Activated CD4-positive, CD25-positive, alpha-beta regulatory T cell (primary cell): Measurements from ENCODE around the gene GALP.
"Not testable (repeated sequence)": the region's sequence is repeated elsewhere in the genome, so short reads cannot be mapped to it uniquely, and the experiment has no call there.

Source experiments
- DNase-seq, 4 experiments: peaks; one replicate each; lab custom pipeline; 2025; lab: John Stamatoyannopoulos, UW

The GALP gene

DNA sequence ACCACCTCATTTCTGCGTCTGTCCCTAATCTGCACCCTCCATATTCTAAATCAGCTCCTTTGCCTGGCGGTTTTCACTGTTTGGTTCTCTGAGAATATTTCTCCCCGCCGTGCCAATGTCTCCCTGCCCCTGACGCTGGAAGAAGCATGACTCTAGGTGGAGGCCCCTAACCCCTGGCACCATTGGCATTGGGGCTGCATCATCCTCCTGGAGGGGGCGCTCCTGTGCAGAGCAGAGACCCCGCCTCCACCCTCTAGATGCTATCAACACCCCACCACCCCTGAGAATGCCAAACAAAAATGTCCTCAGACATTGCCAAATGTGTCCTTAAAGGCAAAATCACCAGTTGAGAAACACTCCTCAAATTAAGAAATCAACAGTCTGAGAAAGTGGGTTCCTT lies 15.3 kb downstream of the GALP start:
- no peak for DNase-seq

DNA sequence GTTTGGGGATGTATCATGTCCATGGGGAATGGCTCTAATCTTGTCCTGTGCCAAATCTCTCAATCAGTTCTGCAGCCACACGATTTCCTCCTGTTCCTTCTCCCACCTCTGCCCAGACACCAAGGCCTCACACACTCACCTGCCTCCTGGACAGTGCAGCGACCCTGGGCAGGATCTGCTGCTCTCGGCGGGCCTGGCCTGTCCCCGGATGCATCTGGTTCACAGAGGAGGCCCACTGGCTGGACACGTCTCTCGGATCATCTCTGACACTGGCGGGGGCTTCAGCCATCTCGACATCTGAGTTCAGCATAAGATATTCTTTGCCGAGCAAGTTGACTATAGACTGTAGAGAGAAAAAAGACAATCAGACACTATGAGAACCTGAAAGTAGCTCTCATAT lies 15.9 kb downstream of the GALP start:
- no peak for DNase-seq

DNA sequence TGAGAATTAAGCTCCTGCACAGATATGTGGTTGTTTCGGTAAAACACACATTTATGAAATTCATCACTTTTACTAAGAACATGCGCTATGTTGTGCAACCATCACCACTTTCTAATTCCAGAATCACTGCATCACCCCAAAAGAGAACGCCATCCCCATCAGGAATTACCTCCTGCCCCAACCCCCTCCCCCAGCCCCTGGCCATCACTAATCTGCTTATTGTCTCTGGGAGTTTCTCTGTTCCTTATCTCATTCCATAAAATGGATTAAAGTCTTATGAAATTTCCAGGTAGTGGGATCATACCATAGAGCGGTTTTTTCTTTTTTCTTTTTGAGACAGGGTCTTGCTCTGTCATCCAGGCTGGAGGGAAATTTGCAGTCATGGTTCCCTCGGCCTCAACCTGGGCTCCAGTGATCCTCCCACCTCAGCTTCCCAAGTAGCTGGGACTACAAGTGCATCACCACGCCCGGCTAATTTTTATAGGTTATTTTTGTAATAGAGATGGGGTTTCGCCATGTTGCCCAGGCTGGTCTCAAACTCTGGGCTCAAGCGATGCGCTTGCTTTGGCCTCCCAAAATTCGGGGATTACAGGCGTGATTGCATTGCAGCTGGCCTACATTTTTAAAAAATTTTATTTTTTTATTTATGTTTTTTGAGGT lies 18.3 kb downstream of the GALP start:
- no peak for DNase-seq

DNA sequence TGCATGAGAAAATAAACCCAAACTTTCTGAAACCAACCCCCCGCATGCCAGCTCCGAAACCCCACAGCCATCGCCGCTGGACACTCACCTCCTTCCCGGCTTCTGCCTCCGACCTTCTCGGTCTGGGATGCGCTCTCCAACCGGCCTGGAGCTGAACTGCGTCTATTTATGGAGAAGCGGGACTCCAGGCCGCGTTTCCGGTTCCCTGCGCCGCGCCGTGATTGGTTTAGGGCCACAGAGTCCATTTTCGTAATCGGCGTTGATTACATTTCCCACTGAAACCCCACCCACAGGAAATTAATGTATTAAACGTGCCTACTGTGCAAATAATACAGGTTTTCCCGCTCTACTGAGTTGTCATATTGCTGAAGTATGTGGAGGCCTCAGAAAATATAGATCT lies 21.8 kb downstream of the GALP start, which contains the start of gene ZSCAN5B:
ZSCAN5B (minus strand) TSS at position 138 of the 400 bp plus-strand sequence. CDS start 4,731 bp downstream, outside the sequence.
- not testable (repeated sequence) for DNase-seq

DNA sequence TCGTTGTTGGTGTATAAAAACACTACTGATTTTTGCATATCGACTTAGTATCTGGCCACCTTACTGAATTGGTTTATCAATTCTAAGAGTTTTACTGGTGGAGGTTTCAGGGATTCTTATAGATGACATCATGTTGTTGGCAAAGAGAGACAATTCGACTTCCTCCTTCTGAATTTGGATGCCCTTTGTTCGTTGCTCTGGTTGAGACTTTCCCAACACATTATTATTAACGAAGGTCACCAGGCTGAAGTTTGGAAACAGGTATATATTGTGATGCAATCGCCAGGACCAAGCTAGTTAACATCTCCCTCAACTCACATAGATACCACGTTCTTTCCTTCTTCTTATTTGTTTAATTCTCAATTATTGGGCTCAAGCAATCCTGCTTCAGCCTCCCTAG lies 23.9 kb downstream of the GALP start:
- no peak for DNase-seq

DNA sequence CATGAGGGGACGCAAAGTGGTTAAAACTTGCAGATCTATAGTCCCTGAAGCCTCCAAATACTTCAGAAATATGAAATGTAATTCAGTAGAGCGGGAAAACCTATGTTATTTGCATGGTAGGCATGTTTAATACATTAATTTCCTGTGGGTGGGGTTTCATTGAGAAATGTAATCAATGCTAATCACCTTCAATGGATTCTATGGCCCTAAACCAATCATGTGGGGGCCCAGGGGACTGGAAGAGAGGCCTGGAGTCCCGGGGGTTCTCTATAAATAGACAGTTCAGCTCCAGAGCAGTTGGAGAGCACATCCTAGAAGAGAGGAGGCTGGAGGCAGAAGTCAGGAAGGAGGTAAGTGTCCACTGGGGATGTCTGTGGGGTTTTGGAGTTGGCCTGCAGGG lies 26.2 kb downstream of the GALP start, which contains the start of gene ZSCAN5C:
ZSCAN5C (plus strand) TSS at position 301 of the 400 bp plus-strand sequence. CDS start 3,641 bp downstream, outside the sequence.
- DNase-seq: no peak

DNA sequence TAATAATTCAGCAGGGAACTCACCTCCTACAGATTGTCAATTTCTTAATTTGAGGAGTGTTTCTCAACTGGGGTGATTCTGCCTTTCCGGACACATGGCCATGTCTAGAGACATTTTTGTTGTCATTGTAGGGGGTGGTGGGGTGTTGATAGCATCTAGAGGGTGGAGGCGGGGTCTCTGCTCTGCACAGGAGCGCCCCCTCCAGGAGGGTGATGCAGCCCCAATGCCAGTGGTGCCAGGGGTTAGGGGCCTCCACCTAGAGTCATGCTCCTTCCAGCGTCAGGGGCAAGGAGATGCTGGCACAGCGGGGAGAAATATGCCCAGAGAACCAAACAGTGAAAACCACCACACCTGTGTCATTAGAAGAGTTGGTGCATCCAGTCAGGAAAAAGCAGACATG lies 31.8 kb downstream of the GALP start:
- DNase-seq: not testable (repeated sequence)

DNA sequence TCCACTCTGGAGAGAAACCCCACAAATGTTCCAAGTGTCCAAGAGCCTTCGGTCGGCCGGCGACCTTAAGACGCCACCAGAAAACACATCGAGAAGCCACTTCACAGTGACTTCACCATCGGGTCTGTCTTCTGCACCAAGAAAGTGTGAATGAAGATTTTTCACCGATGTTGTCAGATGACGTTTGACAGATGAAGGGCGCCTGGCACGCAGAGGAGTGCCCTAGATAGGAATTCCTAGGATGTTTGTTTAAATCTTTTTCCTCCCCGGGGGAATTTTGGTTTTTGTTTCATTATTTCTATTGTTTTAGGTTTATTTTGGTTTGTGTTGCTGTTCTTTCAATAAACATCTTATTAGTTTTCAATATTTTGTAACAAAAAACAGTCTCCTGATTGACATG lies 33.3 kb downstream of the GALP start:
- DNase-seq: no peak

DNA sequence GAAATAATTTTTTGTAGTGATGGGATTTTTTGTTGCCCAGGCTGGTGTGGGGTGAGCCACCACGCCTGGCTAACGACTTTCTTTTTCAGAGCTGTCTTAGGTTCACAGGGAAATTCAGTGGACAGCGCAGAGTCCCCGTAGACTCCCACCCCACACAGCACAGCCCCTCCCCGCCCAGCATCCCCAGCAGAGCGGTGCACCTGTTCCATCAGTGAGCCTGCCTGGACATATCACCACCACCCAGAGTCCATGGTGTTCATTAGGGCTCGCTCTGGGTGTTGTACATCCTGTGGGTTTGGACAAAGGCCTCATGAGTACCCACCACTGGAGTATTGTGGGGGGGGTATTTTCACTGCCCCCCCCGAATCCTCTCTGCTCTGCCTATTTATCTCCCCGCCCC lies 34.2 kb downstream of the GALP start:
- DNase-seq: not testable (repeated sequence)

DNA sequence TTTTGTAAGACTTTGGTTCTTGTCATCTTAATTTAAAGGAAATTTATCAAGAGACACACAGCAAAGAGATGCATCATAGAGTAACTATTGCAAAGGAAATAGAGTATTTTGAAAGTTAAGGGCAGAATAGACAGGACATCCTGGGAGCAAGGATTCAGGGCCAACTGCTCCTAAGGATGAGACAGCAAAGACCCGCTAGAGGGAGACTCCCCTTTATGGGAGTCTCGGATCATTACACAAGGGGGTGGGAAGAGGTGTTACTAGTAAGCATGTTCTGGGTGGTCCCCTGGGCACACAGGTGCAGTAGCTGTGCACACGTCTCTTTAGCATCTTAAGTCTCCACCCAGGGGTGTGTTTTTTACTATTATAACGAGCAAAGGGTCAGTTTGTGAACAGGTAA lies 35.9 kb downstream of the GALP start:
- no peak for DNase-seq

DNA sequence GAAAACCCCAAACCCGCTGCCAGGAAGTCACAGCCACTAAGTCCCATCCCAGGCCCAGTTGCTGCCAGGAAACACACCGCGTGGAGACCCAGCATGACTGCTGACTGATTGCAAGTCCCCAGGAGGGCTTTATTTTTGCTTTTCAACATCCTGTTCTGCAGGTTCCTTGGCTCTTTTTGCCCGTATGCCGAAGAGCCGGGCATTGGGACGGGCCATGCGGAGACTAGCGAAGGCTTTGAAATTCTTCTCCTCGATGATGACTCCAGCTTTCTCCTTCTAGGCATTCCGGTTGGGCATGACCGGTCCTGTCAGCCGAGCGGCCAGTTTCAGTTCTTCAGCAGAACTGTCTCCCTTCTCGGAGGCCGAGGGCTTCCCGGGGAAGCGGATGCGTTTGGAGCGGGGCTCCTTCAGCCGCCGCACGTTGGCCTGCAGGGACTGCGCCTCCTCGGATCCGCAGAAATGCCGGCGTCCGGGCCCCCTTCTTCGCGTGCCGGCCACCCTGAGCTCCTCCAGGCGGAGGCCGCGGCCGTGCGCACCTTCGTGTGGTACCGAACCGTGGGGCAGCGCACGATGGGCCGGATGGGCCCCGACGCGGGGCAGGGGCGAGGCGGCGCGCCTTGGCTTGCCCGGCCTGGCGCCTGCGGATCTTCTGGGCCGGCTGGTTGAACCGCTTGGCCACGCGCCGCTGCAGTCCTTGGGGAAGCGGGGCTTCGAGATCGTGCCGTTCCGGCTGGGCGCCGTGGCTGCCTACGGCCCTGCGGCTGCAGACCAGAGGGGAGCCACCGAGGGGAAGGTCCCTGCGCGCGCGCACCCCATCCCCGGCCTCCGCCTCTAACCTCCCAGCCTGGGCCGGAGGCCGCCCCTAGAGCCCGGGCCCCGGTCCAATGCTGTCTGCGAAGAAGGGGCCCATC lies 41.5 kb downstream of the GALP start:
- DNase-seq: no peak

DNA sequence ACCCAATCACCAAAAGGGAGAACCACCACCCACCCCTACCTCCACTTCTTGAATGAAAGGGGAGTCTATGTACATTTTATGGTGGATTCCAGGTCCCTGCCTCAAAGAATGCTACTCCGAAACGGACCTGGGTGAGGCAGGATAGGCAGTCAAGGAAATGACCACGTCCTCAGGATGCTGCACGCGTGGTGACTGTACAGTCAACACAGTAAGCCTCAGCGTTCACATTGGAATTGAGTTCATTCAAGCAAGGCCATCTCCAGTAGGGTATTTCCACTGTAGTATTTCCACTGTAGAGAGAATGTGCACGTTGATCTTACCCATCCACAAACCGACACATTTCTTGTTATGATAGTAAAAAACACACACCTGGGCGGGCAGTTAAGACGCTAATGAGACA lies 43.2 kb downstream of the GALP start:
- no peak for DNase-seq

DNA sequence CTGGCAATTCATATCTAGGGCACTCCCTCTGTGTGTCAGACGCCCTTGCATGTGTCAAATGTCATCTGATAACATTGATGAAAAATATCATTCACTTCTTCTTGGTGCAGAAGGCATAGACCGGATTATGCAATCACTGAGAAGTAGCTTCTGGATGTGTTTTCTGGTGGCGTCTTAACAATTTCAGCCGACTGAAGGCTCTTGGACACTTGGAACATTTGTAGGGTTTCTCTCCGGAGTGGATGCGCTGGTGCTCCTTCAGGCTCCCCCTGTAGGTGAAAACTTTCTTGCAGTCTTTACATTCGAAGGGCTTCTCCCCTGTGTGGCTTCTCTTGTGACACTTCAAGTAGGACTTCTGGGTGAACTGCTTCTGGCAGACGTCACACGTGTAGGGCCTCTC lies 45.6 kb downstream of the GALP start:
- not testable (repeated sequence) for DNase-seq

DNA sequence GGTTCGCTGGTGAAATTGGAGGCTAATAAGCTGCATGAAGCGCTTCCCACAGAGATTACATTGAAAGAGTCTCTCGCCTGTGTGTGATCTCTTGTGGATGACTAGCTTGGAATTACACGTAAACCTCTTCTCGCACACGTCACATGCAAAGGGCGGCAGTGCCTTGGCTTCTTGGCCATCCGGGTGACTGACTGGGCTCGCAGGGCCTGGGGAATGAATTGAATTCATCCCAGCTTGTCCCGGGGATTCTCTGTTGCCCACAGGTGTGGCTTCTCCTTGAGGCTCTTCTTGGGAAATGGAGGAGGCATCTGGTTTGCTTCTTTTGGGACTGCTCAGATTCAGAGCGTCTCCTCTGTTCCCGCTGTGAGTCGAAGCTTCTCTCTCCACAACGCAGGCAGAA lies 46.0 kb downstream of the GALP start:
- DNase-seq: no peak

DNA sequence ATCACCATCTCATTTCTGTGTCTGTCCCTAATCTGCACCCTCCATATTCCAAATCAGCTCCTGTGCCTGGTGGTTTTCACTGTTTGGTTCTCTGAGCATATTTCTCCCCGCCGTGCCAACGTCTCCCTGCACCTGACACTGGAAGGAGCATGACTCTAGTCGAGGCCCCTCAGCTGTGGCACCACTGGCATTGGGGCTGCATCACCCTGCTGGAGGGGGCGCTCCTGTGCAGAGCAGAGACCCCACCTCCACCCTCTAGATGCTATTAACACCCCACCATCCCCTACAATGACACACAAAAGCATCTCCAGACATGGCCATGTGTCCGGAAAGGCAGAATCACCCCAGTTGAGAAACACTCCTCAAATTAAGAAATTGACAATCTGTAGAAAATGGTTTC lies 47.1 kb downstream of the GALP start:
- DNase-seq: no peak

DNA sequence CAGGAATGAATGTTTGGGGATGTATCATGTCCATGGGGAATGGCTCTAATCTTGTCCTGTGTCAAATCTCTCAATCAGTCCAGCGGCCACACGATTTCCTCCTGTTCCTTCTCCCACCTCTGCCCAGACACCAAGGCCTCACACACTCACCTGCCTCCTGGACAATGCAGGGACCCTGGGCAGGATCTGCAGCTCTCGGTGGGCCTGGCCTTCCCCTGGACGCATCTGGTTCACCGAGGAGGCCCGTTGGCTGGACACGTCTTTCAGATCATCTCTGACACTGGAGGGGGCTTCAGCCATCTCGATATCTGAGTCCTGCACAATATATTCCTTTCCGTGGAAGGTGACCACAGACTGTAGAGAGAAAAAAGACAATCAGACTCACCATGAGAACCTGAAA lies 47.7 kb downstream of the GALP start:
- DNase-seq: no peak
